HepG2 (cell line): ENCODE results near the gene MARF1. TPM values are rescaled to one million over a fixed set of nuclear protein-coding genes. Genes with fewer than 3 reads are reported as not detected.

ENCODE experiments used
- DNMT3B ChIP-seq: conservative IDR thresholded peaks from 2 replicates; pipeline ENCODE4 v1.6.1; 2016; ENCODE audit warnings: missing biosample characterization, control low read depth
- EED ChIP-seq: sonication (generic); formaldehyde crosslinking; IDR thresholded peaks from 2 replicates; pipeline ENCODE4 v1.5.0; 2020; ENCODE audit warnings: mild to moderate bottlenecking, missing genetic modification reagents
- JUND ChIP-seq: sonication (generic); formaldehyde crosslinking; IDR thresholded peaks from 2 replicates; pipeline ENCODE4 v1.8.0; 2022; ENCODE audit warnings: mild to moderate bottlenecking, missing genetic modification reagents
- NBN ChIP-seq: fragments of 450-650 bp; conservative IDR thresholded peaks from 2 replicates; pipeline ENCODE4 v1.6.1; 2017
- NFIB ChIP-seq: sonication (generic); formaldehyde crosslinking; IDR thresholded peaks from 2 replicates; pipeline ENCODE4 v1.9.0; 2021; ENCODE audit warnings: missing genetic modification reagents, mild to moderate bottlenecking, borderline replicate concordance
- SOX13 ChIP-seq, 3 experiments: fragments of 450-650 bp in 1 of 3; sonication (generic) in 1 of 3; formaldehyde crosslinking in 1 of 3; IDR thresholded peaks in 2 of 3; conservative IDR thresholded peaks in 1 of 3; 2 replicates each; pipeline versions ENCODE4 v1.5.0 to v1.6.1; 2016 to 2020; ENCODE audit warnings: antibody characterized with exemption in 1 of 3, mild to moderate bottlenecking in 1 of 3, missing compliant biosample characterization in 1 of 3, missing genetic modification reagents in 1 of 3, moderate library complexity in 1 of 3
- SP2 ChIP-seq: sonication (generic); formaldehyde crosslinking; IDR thresholded peaks from 2 replicates; pipeline ENCODE4 v1.5.1; 2020; ENCODE audit warnings: mild to moderate bottlenecking, missing genetic modification reagents
- TP53 ChIP-seq: sonication (generic); formaldehyde crosslinking; conservative IDR thresholded peaks from 2 replicates; pipeline ENCODE4 v1.4.0; 2020; ENCODE audit warnings: missing genetic modification reagents
- ZBTB7B ChIP-seq: sonication (generic); formaldehyde crosslinking; IDR thresholded peaks from 2 replicates; pipeline ENCODE4 v1.4.0; 2020; ENCODE audit warnings: missing genetic modification reagents
- ZNF329 ChIP-seq: sonication (generic); formaldehyde crosslinking; IDR thresholded peaks from 2 replicates; pipeline ENCODE4 v1.9.0; 2021; ENCODE audit warnings: low read depth, mild to moderate bottlenecking, missing genetic modification reagents
- ZNF451 ChIP-seq: sonication (generic); formaldehyde crosslinking; IDR thresholded peaks from 2 replicates; pipeline ENCODE4 v1.5.0; 2020; ENCODE audit warnings: mild to moderate bottlenecking, missing genetic modification reagents
- ZNF563 ChIP-seq: sonication (generic); formaldehyde crosslinking; IDR thresholded peaks from 2 replicates; pipeline ENCODE4 v1.8.0; 2022; ENCODE audit warnings: mild to moderate bottlenecking, moderate library complexity, missing genetic modification reagents
- ZNF589 ChIP-seq: sonication (generic); formaldehyde crosslinking; conservative IDR thresholded peaks from 2 replicates; pipeline ENCODE4 v1.8.0; 2022; ENCODE audit warnings: mild to moderate bottlenecking, moderate library complexity, missing genetic modification reagents
- polyA plus RNA-seq, 8 experiments: library from polyadenylated mRNA; depleted of rRNA in 3 of 8; stranded (reverse) in 7 of 8; unstranded in 1 of 8; fragments of >200 nt; fragmentation: Illumina TruSeq in 4 of 8; extraction: Trizol in 4 of 8; gene quantifications; 2 replicates each; pipeline versions ENCODE4 v1.2.1 to v1.2.3, GENCODE V29; 2011 to 2016; ENCODE audit warnings: low read depth in 4 of 8, missing spikeins in 1 of 8, mixed read lengths in 1 of 8; ENCODE audit not compliant: insufficient read depth in 1 of 8
- total RNA-seq, 5 experiments: library from RNA; depleted of rRNA; stranded (reverse); fragments of >200 nt; fragmentation: Illumina TruSeq; extraction: Trizol; gene quantifications; 2 replicates each; pipeline ENCODE4 v1.2.3, GENCODE V29; 2016; ENCODE audit warnings: low read depth in 1 of 5
- TF ChIP-seq, protein P1 (sequence below): sonication (generic); formaldehyde crosslinking; IDR thresholded peaks from 2 replicates; pipeline ENCODE4 v1.4.0; 2020; ENCODE audit warnings: missing genetic modification reagents, borderline replicate concordance
- TF ChIP-seq, protein P2 (sequence below): sonication (generic); formaldehyde crosslinking; IDR thresholded peaks from 2 replicates; pipeline ENCODE4 v1.4.0; 2020; ENCODE audit warnings: mild to moderate bottlenecking, low read depth, missing genetic modification reagents
- TF ChIP-seq, protein P3 (sequence below): sonication (generic); formaldehyde crosslinking; IDR thresholded peaks from 2 replicates; pipeline ENCODE4 v1.4.0; 2020; ENCODE audit warnings: missing genetic modification reagents
- TF ChIP-seq, protein P4 (sequence below): IDR thresholded peaks from 2 replicates; pipeline ENCODE4 v1.6.1; 2016; ENCODE audit warnings: missing compliant biosample characterization, missing genetic modification reagents, borderline replicate concordance
- TF ChIP-seq, protein P5 (sequence below): sonication (generic); formaldehyde crosslinking; IDR thresholded peaks from 2 replicates; pipeline ENCODE4 v1.9.0; 2021; ENCODE audit warnings: missing genetic modification reagents, borderline replicate concordance

MARF1 gene
- total and polyA plus RNA-seq, 2 of the 13 experiments (the other 11 are each of a cell fraction or from before 2014, with no cell fraction given) = 8.7 to 20.7 TPM

DNA sequence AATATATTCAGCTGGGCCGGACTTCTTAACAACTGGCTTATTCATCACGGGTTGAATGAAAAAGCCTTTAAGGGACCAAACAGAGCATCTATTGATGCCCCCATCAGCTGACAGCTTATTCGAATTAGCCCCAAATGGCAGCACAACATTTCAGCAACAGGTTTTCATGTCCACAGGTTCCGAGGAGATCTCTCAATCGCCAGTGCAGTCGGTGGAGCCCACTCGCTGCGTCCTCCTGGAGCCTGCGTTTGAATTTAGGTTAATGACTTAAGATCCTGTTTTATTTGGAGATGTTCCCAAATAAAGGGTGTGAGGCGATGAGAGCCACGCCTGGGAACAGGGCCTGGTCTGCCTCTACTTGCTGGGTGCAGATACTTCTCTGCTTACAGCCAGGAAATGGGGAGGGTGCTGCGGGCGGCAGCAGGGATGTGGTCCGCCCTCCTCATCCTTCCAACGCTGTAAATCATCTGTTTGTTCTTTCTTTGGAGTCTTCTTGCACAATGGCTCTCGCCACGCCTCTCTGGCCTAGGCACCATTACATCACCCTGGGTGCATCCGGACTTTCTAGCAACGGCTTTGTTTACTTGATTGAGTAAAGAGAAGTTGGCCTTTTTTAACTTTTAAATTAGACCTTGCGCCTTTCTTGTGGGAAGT lies 29.7 kb upstream of the MARF1 start (continued):
- TF ChIP-seq, protein P1, sequence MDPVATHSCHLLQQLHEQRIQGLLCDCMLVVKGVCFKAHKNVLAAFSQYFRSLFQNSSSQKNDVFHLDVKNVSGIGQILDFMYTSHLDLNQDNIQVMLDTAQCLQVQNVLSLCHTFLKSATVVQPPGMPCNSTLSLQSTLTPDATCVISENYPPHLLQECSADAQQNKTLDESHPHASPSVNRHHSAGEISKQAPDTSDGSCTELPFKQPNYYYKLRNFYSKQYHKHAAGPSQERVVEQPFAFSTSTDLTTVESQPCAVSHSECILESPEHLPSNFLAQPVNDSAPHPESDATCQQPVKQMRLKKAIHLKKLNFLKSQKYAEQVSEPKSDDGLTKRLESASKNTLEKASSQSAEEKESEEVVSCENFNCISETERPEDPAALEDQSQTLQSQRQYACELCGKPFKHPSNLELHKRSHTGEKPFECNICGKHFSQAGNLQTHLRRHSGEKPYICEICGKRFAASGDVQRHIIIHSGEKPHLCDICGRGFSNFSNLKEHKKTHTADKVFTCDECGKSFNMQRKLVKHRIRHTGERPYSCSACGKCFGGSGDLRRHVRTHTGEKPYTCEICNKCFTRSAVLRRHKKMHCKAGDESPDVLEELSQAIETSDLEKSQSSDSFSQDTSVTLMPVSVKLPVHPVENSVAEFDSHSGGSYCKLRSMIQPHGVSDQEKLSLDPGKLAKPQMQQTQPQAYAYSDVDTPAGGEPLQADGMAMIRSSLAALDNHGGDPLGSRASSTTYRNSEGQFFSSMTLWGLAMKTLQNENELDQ = no peak; the same call in 1 of the 2 replicates
- TF ChIP-seq, protein P2, sequence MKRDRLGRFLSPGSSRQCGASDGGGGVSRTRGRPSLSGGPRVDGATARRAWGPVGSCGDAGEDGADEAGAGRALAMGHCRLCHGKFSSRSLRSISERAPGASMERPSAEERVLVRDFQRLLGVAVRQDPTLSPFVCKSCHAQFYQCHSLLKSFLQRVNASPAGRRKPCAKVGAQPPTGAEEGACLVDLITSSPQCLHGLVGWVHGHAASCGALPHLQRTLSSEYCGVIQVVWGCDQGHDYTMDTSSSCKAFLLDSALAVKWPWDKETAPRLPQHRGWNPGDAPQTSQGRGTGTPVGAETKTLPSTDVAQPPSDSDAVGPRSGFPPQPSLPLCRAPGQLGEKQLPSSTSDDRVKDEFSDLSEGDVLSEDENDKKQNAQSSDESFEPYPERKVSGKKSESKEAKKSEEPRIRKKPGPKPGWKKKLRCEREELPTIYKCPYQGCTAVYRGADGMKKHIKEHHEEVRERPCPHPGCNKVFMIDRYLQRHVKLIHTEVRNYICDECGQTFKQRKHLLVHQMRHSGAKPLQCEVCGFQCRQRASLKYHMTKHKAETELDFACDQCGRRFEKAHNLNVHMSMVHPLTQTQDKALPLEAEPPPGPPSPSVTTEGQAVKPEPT (CRISPR knock-in tag) = peak; percentile 60; the same call in 1 of the 2 replicates
- peak; percentile 92 for TF ChIP-seq ZNF451 (CRISPR knock-in tag)
- TF ChIP-seq ZNF589 (CRISPR knock-in tag) = 0 out of 2 replicates have a peak, but pooled peaks have one; percentile 15
- TF ChIP-seq NFIB (CRISPR knock-in tag) = no peak
- TF ChIP-seq DNMT3B (CRISPR knock-in tag) = peak; percentile 95
- TF ChIP-seq ZNF329 (CRISPR knock-in tag) = peak; percentile 80; the same call in 1 of the 2 replicates
- no peak for TF ChIP-seq NBN
- TF ChIP-seq, protein P3, sequence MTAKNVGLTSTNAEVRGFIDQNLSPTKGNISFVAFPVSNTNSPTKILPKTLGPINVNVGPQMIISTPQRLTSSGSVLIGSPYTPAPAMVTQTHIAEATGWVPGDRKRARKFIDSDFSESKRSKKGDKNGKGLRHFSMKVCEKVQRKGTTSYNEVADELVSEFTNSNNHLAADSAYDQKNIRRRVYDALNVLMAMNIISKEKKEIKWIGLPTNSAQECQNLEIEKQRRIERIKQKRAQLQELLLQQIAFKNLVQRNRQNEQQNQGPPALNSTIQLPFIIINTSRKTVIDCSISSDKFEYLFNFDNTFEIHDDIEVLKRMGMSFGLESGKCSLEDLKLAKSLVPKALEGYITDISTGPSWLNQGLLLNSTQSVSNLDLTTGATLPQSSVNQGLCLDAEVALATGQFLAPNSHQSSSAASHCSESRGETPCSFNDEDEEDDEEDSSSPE (CRISPR knock-in tag) = peak; percentile 57; the same call in 1 of the 2 replicates
- peak; percentile 89; the same call in 1 of the 2 replicates for TF ChIP-seq ZNF563 (CRISPR knock-in tag)
- TF ChIP-seq, protein P4, sequence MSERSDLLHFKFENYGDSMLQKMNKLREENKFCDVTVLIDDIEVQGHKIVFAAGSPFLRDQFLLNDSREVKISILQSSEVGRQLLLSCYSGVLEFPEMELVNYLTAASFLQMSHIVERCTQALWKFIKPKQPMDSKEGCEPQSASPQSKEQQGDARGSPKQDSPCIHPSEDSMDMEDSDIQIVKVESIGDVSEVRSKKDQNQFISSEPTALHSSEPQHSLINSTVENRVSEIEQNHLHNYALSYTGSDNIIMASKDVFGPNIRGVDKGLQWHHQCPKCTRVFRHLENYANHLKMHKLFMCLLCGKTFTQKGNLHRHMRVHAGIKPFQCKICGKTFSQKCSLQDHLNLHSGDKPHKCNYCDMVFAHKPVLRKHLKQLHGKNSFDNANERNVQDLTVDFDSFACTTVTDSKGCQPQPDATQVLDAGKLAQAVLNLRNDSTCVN = peak; percentile 90
- TF ChIP-seq, protein P5, sequence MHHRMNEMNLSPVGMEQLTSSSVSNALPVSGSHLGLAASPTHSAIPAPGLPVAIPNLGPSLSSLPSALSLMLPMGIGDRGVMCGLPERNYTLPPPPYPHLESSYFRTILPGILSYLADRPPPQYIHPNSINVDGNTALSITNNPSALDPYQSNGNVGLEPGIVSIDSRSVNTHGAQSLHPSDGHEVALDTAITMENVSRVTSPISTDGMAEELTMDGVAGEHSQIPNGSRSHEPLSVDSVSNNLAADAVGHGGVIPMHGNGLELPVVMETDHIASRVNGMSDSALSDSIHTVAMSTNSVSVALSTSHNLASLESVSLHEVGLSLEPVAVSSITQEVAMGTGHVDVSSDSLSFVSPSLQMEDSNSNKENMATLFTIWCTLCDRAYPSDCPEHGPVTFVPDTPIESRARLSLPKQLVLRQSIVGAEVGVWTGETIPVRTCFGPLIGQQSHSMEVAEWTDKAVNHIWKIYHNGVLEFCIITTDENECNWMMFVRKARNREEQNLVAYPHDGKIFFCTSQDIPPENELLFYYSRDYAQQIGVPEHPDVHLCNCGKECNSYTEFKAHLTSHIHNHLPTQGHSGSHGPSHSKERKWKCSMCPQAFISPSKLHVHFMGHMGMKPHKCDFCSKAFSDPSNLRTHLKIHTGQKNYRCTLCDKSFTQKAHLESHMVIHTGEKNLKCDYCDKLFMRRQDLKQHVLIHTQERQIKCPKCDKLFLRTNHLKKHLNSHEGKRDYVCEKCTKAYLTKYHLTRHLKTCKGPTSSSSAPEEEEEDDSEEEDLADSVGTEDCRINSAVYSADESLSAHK = peak; percentile 26; the same call in 1 of the 2 replicates
- peak; percentile 94 for TF ChIP-seq ZBTB7B
- peak; percentile 83; the same call in 1 of the 2 replicates for TF ChIP-seq TP53 (CRISPR knock-in tag)
- no peak; the same call in 1 of the 2 replicates for TF ChIP-seq EED (CRISPR knock-in tag)
- TF ChIP-seq SP2 = no peak
- peak; percentile 96 for TF ChIP-seq JUND
- peak; percentile 92 for TF ChIP-seq SOX13 (IDR thresholded peaks at IDR 0.05)
- peak in 1 of 2 experiments; percentile 99; a peak in 2 of 4 replicates for TF ChIP-seq SOX13 (CRISPR knock-in tag; conservative IDR thresholded peaks at IDR 0.05 in 1 of 2, IDR thresholded peaks at IDR 0.05 in 1 of 2)
